IMR-90 (cell line): ENCODE data around the gene SLC35E3. TPM values are rescaled to one million over a fixed set of nuclear protein-coding genes. Genes with fewer than 3 reads are reported as not detected.

Experiments used
- ATAC-seq: fragments of 200-7000 bp; cut with Tn5 transposase; 2 replicates; pipeline ENCODE4 v1.9.1; 2020; ENCODE audit warnings: low read depth, mild to moderate bottlenecking, moderate library complexity
- BruUV-seq: library from RNA; stranded (reverse); fragments of 400-500 nt; replicated peaks from 2 replicates; lab custom pipeline; 2021; lab: Mats Ljungman, UMichigan
- CTCF ChIA-PET: fragments of 300-600 bp; formaldehyde crosslinking; extraction: SDS; loops from one replicate; lab custom pipeline; 2021; ENCODE audit warnings: antibody characterized with exemption; lab: Yijun Ruan, JAX
- POLR2A ChIA-PET: fragments of 300-600 bp; sonication (Branson Sonifier 250); formaldehyde crosslinking; loops from one replicate; lab custom pipeline; 2022; ENCODE audit warnings: antibody characterized with exemption; ENCODE audit not compliant: unreplicated experiment; lab: Charles Lee
- DNase-seq: peaks from one replicate; pipeline ENCODE4 v3.0.0; 2013
- H2AFZ ChIP-seq: replicated peaks from 2 replicates; pipeline ENCODE3; 2013; ENCODE audit warnings: low read length, mild to moderate bottlenecking; ENCODE audit not compliant: poor library complexity
- H2AK5ac ChIP-seq: 2 replicates; pipeline ENCODE4 v1.6.1; 2013; ENCODE audit warnings: low read depth, low read length, inconsistent platforms
- H2AK9ac ChIP-seq: replicated peaks from 2 replicates; pipeline ENCODE3; 2013; ENCODE audit warnings: mild to moderate bottlenecking, low read depth, low read length, moderate library complexity; ENCODE audit not compliant: poor library complexity
- H2BK120ac ChIP-seq: 2 replicates; pipeline ENCODE4 v1.6.1; 2013; ENCODE audit warnings: low read depth, low read length, inconsistent platforms
- H2BK15ac ChIP-seq: 3 replicates; pipeline ENCODE4 v1.6.1; 2013; ENCODE audit warnings: low read depth, low read length, inconsistent platforms
- H2BK20ac ChIP-seq: 2 replicates; pipeline ENCODE4 v1.6.1; 2013; ENCODE audit warnings: low read depth, mild to moderate bottlenecking, inconsistent platforms, low read length, moderate library complexity
- H2BK5ac ChIP-seq: 2 replicates; pipeline ENCODE4 v1.6.1; 2013; ENCODE audit warnings: mild to moderate bottlenecking, low read depth, low read length, inconsistent platforms; ENCODE audit not compliant: poor library complexity, severe bottlenecking
- H3K14ac ChIP-seq: replicated peaks from 2 replicates; pipeline ENCODE4 v1.6.1; 2013; ENCODE audit warnings: low read depth, low read length, inconsistent platforms
- H3K18ac ChIP-seq: 2 replicates; pipeline ENCODE4 v1.6.1; 2013; ENCODE audit warnings: low read depth, low read length, control low read depth
- H3K23ac ChIP-seq: 2 replicates; pipeline ENCODE4 v1.6.1; 2013; ENCODE audit warnings: low read depth, low read length, inconsistent platforms
- H3K27ac ChIP-seq: 2 replicates; pipeline ENCODE4 v1.5.1; 2013; ENCODE audit warnings: mild to moderate bottlenecking, control low read depth, low read length; ENCODE audit not compliant: insufficient read depth
- H3K27me3 ChIP-seq: 2 replicates; pipeline ENCODE4 v1.6.1; 2013; ENCODE audit warnings: low read length; ENCODE audit not compliant: control insufficient read depth, insufficient read depth
- H3K36me3 ChIP-seq: 2 replicates; pipeline ENCODE4 v1.6.1; 2013; ENCODE audit warnings: low read length, mixed read lengths; ENCODE audit not compliant: control insufficient read depth, insufficient read depth
- H3K4ac ChIP-seq: 2 replicates; pipeline ENCODE4 v1.6.1; 2013; ENCODE audit warnings: low read depth, low read length, inconsistent platforms
- H3K4me1 ChIP-seq: 2 replicates; pipeline ENCODE4 v1.6.1; 2013; ENCODE audit warnings: low read length, mixed read lengths; ENCODE audit not compliant: control insufficient read depth, insufficient read depth
- H3K4me2 ChIP-seq: 2 replicates; pipeline ENCODE4 v1.6.1; 2013; ENCODE audit warnings: low read depth, mild to moderate bottlenecking, control low read depth, low read length, moderate library complexity
- H3K4me3 ChIP-seq: 2 replicates; pipeline ENCODE4 v1.5.1; 2013; ENCODE audit warnings: low read depth, mild to moderate bottlenecking, control low read depth, low read length, moderate library complexity; ENCODE audit not compliant: insufficient read depth
- H3K56ac ChIP-seq: 2 replicates; pipeline ENCODE4 v1.6.1; 2013; ENCODE audit warnings: low read length, inconsistent platforms; ENCODE audit not compliant: insufficient read depth; ENCODE audit errors: extremely low read depth
- H3K79me1 ChIP-seq, 2 experiments: 2 replicates each; pipeline ENCODE4 v1.6.1; 2013; ENCODE audit warnings: low read length in 2 of 2, inconsistent platforms in 1 of 2, low read depth in 1 of 2
- H3K9ac ChIP-seq: 2 replicates; pipeline ENCODE4 v1.6.1; 2013; ENCODE audit warnings: low read depth, low read length, control low read depth
- H3K9me1 ChIP-seq: 2 replicates; pipeline ENCODE4 v1.6.1; 2013; ENCODE audit warnings: low read length, inconsistent platforms; ENCODE audit not compliant: insufficient read depth
- H3K9me3 ChIP-seq: 2 replicates; pipeline ENCODE4 v1.6.1; 2013; ENCODE audit warnings: low read length; ENCODE audit not compliant: control insufficient read depth, insufficient read depth
- H4K20me1 ChIP-seq: 2 replicates; pipeline ENCODE4 v1.6.1; 2013; ENCODE audit warnings: low read length, inconsistent platforms; ENCODE audit not compliant: insufficient read depth
- H4K5ac ChIP-seq: 2 replicates; pipeline ENCODE4 v1.6.1; 2013; ENCODE audit warnings: mild to moderate bottlenecking, low read depth, low read length, control low read depth
- H4K8ac ChIP-seq, 2 experiments: 2 replicates each; pipeline ENCODE4 v1.6.1; 2013; ENCODE audit warnings: low read depth in 2 of 2, low read length in 2 of 2, control low read depth in 1 of 2, inconsistent platforms in 1 of 2
- H4K91ac ChIP-seq: 2 replicates; pipeline ENCODE4 v1.6.1; 2013; ENCODE audit warnings: low read depth, low read length, inconsistent platforms; ENCODE audit not compliant: insufficient read depth
- CHD1 ChIP-seq: IDR thresholded peaks from 2 replicates; pipeline ENCODE4 v1.6.1; 2012; ENCODE audit warnings: low read depth, low read length, improper control_type of control experiment
- CTCF ChIP-seq: conservative IDR thresholded peaks from 2 replicates; pipeline ENCODE4 v1.5.1; 2012; ENCODE audit warnings: mild to moderate bottlenecking, low read depth, low read length, improper control_type of control experiment
- ELK1 ChIP-seq: fragments of 150-350 bp; IDR thresholded peaks from 2 replicates; pipeline ENCODE4 v1.6.1; 2016; ENCODE audit warnings: low read depth, mild to moderate bottlenecking, low read length, moderate library complexity, borderline replicate concordance
- MAFK ChIP-seq: IDR thresholded peaks from 2 replicates; pipeline ENCODE4 v1.6.1; 2012; ENCODE audit warnings: low read depth, low read length, improper control_type of control experiment
- POLR2A ChIP-seq: IDR thresholded peaks from 2 replicates; pipeline ENCODE4 v1.6.1; 2012; ENCODE audit warnings: mild to moderate bottlenecking, low read depth, low read length
- RCOR1 ChIP-seq: IDR thresholded peaks from 2 replicates; pipeline ENCODE4 v1.6.1; 2012; ENCODE audit warnings: mild to moderate bottlenecking, low read length, improper control_type of control experiment; ENCODE audit not compliant: insufficient replicate concordance
- RFX5 ChIP-seq: IDR thresholded peaks from 2 replicates; pipeline ENCODE4 v1.8.0; 2012; ENCODE audit warnings: low read depth, mild to moderate bottlenecking, low read length, moderate library complexity
- WGBS, 2 experiments: methylation state at CpG; one replicate each; pipeline versions ENCODE4 v1.1.5 to v1.1.7; 2013; ENCODE audit warnings: missing lambda C conversion rate in 2 of 2; ENCODE audit not compliant: insufficient read length in 1 of 2; ENCODE audit errors: extremely low coverage in 2 of 2; 5-methylcytosine and 5-hydroxymethylcytosine counted together
- dilution Hi-C: fragments of 300-500 bp; cut with HindIII; formaldehyde crosslinking; loops from one replicate; pipeline ENCODE4 v1.14.3; 2018; ENCODE audit warnings: low sequenced_read_pairs; ENCODE audit not compliant: unreplicated experiment
- in situ Hi-C: fragments of 300-500 bp; cut with MboI; formaldehyde crosslinking; loops from 3 replicates; pipeline ENCODE4 v1.14.3; 2019; ENCODE audit warnings: low sequenced_read_pairs, inconsistent platforms, mixed read lengths
- intact Hi-C: fragments of 100-400 bp; cut with micrococcal nuclease; formaldehyde crosslinking; loops from 2 replicates; pipeline ENCODE4 v1.10.0; 2022
- polyA plus RNA-seq, 3 experiments: library from polyadenylated mRNA; depleted of rRNA; stranded (reverse); fragments of >200 nt; gene quantifications; 2 replicates each; pipeline ENCODE4 v1.2.3, GENCODE V29; 2012; ENCODE audit warnings: low replicate concordance in 1 of 3
- total RNA-seq: library from RNA; depleted of rRNA; stranded (reverse); fragments of >200 nt; gene quantifications from 2 replicates; pipeline ENCODE4 v1.2.3, GENCODE V29; 2012

SLC35E3 gene
- total and polyA plus RNA-seq, 2 of the 4 experiments (the other 2 are of a cell fraction): 3.6 to 5.1 TPM

DNA sequence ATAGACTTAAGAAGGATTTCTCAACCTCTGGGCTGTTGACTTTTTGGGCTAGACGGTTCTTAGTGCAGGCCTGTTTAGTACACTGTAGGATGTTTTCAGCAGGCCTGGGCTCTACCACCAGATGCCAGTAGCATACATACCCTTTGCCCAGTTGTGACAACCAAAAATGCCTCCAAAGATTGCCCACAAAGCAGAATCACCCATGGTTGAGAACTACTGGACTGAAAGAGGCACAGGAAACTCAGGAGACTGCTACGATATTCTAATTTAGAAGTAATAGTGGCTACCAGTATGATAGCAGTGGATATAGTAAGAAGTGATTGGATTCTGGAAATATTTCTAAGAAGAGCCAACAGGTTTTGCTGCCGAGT is 15.5 kb downstream of the SLC35E3 start:
- Histone ChIP-seq H3K9me1 (0 out of 2 replicates have a peak, but pooled peaks cover 3% of the 10 kb centered on the region), H2BK5ac (no peak overlapping the region), H3K4me3 (no peak overlapping the region), H3K56ac (no peak overlapping the region), H3K4me1 (no peaks in the 10 kb centered on the region), H2BK15ac (no peak overlapping the region), H3K27ac (no peak overlapping the region), H3K18ac (no peak overlapping the region), H4K91ac (no peak overlapping the region), H2BK120ac (no peak overlapping the region), H3K4ac (no peak overlapping the region), H3K79me1 (no peaks in the 10 kb centered on the region; a peak in 1 of 4 replicates), H3K9ac (no peak overlapping the region), H4K8ac (no peak overlapping the region), H2AK9ac (no peak overlapping the region), H3K23ac (no peak overlapping the region), H3K36me3 (peaks cover 12% of the 10 kb centered on the region), H4K20me1 (no peaks in the 10 kb centered on the region), H3K14ac (no peak overlapping the region), H2BK20ac (no peak overlapping the region), H4K5ac (no peak overlapping the region), H2AFZ (no peak overlapping the region), H3K4me2 (no peak overlapping the region), H2AK5ac (no peak overlapping the region), H3K9me3 (no peaks in the 10 kb centered on the region), H3K27me3 (no peaks in the 10 kb centered on the region)
- 100% methylated on average over 2 of the region's 3 CpGs; no CpG with 5 or more reads in 1 of the 2 experiments for WGBS, 2 experiments
- no TSS peak for BruUV-seq
- TF ChIP-seq CHD1: no peak
- no peak for TF ChIP-seq RCOR1
- no peak for TF ChIP-seq POLR2A
- no peak for TF ChIP-seq RFX5
- no peak for TF ChIP-seq CTCF
- no peak for TF ChIP-seq MAFK
- no peak for TF ChIP-seq ELK1
- DNase-seq (no peak), ATAC-seq (no peak)
- intact Hi-C loops (no loop called here), dilution Hi-C loops (no loop called here), in situ Hi-C loops (no loop called here)
- ChIA-PET POLR2A (no interaction called here), CTCF (no interaction called here)
